CD4-positive, alpha-beta T cell (primary cell): Measurements from ENCODE around the gene KRTAP12-3. TPM values are rescaled to one million over a fixed set of nuclear protein-coding genes. Genes with fewer than 3 reads are reported as not detected.
A peak's percentile ranks its signal among the peaks of the same experiment; 100 is the strongest.

Experiments
- ATAC-seq: fragments of 200-7000 bp; cut with Tn5 transposase; one replicate; pipeline ENCODE4 v1.10.0; 2022; ENCODE audit warnings: mild to moderate bottlenecking; ENCODE audit not compliant: poor library complexity
- CTCF ChIA-PET: fragments of 350-600 bp; sonication (Branson Sonifier 250); formaldehyde crosslinking; loops from one replicate; lab custom pipeline; 2021; ENCODE audit warnings: antibody characterized with exemption, inconsistent platforms; lab: Charles Lee
- POLR2A ChIA-PET: fragments of 350-600 bp; sonication (Branson Sonifier 250); formaldehyde crosslinking; loops from one replicate; lab custom pipeline; 2021; ENCODE audit warnings: antibody characterized with exemption, inconsistent platforms; lab: Charles Lee
- DNase-seq, 14 experiments: peaks; one replicate each; pipeline ENCODE4 v3.0.0-alpha.2; 2013 to 2020; ENCODE audit warnings: mixed read lengths in 2 of 14
- H3K27ac ChIP-seq, 2 donors: one replicate each; pipeline versions ENCODE4 v1.5.1 to v1.7.0; 2013; ENCODE audit warnings: low read length in 2 of 2, low read depth in 1 of 2, mild to moderate bottlenecking in 1 of 2
- H3K27me3 ChIP-seq, 2 experiments: 1 replicate in 1 of 2; 2 replicates in 1 of 2; pipeline versions ENCODE4 v1.6.1 to v1.7.0; 2013; ENCODE audit warnings: low read length in 2 of 2, control low read depth in 1 of 2, mild to moderate bottlenecking in 1 of 2, moderate library complexity in 1 of 2; ENCODE audit not compliant: insufficient read depth in 2 of 2, control insufficient read depth in 1 of 2
- H3K36me3 ChIP-seq: one replicate; pipeline ENCODE4 v1.6.1; 2013; ENCODE audit warnings: low read length, control low read depth; ENCODE audit not compliant: insufficient read depth
- H3K4me1 ChIP-seq: one replicate; pipeline ENCODE4 v1.6.1; 2013; ENCODE audit warnings: low read length, control low read depth; ENCODE audit not compliant: insufficient read depth
- H3K4me3 ChIP-seq: one replicate; pipeline ENCODE4 v1.5.1; 2013; ENCODE audit warnings: mild to moderate bottlenecking, low read length, moderate library complexity
- H3K9me3 ChIP-seq, 2 experiments: 1 replicate in 1 of 2; 2 replicates in 1 of 2; pipeline versions ENCODE4 v1.6.1 to v1.7.0; 2013; ENCODE audit warnings: low read length in 2 of 2, mild to moderate bottlenecking in 2 of 2, control low read depth in 1 of 2, moderate library complexity in 1 of 2; ENCODE audit not compliant: control insufficient read depth in 1 of 2, insufficient read depth in 1 of 2
- H3K27ac Mint-ChIP-seq: one replicate; pipeline ENCODE4 v1.8.0; 2020; ENCODE audit warnings: mixed read lengths
- H3K27me3 Mint-ChIP-seq: one replicate; pipeline ENCODE4 v1.8.0; 2021; ENCODE audit warnings: mixed read lengths
- H3K36me3 Mint-ChIP-seq: one replicate; pipeline ENCODE4 v1.8.0; 2021; ENCODE audit warnings: low read depth, mixed read lengths
- H3K4me1 Mint-ChIP-seq: one replicate; pipeline ENCODE4 v1.8.0; 2021; ENCODE audit warnings: low read depth, mixed read lengths
- H3K4me3 Mint-ChIP-seq: one replicate; pipeline ENCODE4 v1.8.0; 2020; ENCODE audit warnings: mild to moderate bottlenecking, mixed read lengths
- H3K9me3 Mint-ChIP-seq: one replicate; pipeline ENCODE4 v1.8.0; 2020; ENCODE audit warnings: mixed read lengths
- CTCF ChIP-seq: fragments of 200-600 bp; IDR thresholded peaks from one replicate; pipeline ENCODE4 v1.8.0; 2022; ENCODE audit warnings: antibody characterized with exemption, mild to moderate bottlenecking
- intact Hi-C, 2 experiments: fragments of 100-400 bp; cut with DNase I in 1 of 2; cut with micrococcal nuclease in 1 of 2; formaldehyde crosslinking; loops; one replicate each; pipeline versions ENCODE4 v1.15.1 to v1.9.0; 2023 to 2025; cut with DNase I, micrococcal nuclease
- total RNA-seq, 174 experiments: library from RNA in 2 of 174; stranded (reverse) in 2 of 174; gene quantifications; one replicate each; pipeline ENCODE4 v1.2.3 and lab custom pipeline; 2021 to 2026

The KRTAP12-3 gene
- total RNA-seq, 2 experiments from 2014 or later = not detected

DNA sequence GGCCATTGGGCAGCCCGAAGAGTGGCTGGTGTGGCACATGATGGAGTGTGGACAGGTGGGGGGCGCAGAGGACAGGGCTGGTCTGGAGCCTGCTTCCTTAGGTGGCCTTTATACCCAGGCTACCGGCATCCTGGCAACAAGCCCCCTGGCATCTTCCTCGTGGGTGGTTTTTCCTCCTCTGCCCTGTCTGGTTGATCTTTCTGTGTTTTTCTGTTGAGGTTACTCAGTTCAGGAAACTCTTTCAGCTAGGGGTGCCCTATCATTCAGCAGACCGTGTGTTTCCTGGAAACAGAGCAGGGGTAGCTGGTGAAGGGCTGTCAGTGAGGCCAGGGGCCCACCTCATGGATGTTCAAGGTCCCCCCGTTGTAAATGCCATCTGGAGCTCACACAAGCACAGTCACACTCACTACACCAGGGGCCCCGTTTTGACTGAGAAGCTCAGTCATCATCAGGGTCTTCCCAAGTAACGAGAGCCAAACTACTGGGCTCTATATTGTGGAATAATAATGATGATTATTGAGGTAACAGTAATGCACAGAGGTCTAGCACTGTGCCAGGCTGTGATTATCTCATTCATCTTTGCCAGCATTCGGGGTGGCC, 3.1 kb upstream of the KRTAP12-3 start, which contains the start of gene KRTAP12-4:
Gene KRTAP12-4 (minus strand): TSS at position 84 of the 600 bp plus-strand sequence. CDS start 45 bp downstream, at position 39.
- peaks cover 55% of the 10 kb centered on the region for H3K4me1 Mint-ChIP-seq
- Histone ChIP-seq H3K27me3 (no peaks in the 10 kb centered on the region), H3K36me3 (no peaks in the 10 kb centered on the region), H3K9me3 (peaks cover 14 to 39% of the 10 kb centered on the region in 2 experiments), H3K4me3 (no peak within 1 kb of the TSS), H3K27ac (peak within 1 kb of the TSS; percentile 15 to 61), H3K4me1 (peaks cover 61% of the 10 kb centered on the region)
- ChIA-PET POLR2A (no interaction called here), CTCF (no interaction called here)
- H3K9me3 Mint-ChIP-seq = peaks cover 16% of the 10 kb centered on the region
- TF ChIP-seq CTCF = no peak
- peak within 1 kb of the TSS; percentile 71 for H3K4me3 Mint-ChIP-seq
- peak in 3 of 14 experiments; percentile 21 to 50 (median 39) for DNase-seq
- H3K27me3 Mint-ChIP-seq = no peaks in the 10 kb centered on the region
- peaks cover 42% of the 10 kb centered on the region for H3K36me3 Mint-ChIP-seq
- no peak for ATAC-seq
- intact Hi-C loops = loop anchor here (5.0 kb wide), 2 partner anchors 37 to 107 kb away; no protein-coding TSS in a partner anchor
- peak within 1 kb of the TSS; percentile 88 for H3K27ac Mint-ChIP-seq

DNA sequence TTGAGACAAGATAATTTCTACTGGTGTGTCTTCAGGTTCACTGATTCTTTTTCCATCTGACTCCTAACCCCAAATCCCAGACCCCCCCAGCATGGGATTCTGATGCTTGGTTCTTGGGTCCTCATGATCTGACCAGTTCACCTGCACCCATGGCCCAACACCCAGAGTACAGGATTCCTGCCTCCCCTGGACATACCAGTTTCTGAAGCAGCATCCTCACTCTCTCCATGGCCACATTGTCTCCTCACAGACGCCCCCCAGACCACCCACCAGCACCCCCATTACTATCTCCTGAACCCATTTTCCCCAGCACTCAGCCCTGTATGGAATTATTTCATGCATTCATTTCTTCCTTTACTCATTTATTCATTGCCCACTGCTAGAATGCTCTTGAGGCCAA, 864 bp upstream of the KRTAP12-3 start:
- Mint-ChIP-seq H3K9me3 (peaks cover 20% of the 10 kb centered on the region), H3K4me1 (peaks cover 61% of the 10 kb centered on the region), H3K27ac (peak overlapping the region; percentile 92), H3K4me3 (peak overlapping the region; percentile 43), H3K27me3 (no peaks in the 10 kb centered on the region), H3K36me3 (peaks cover 42% of the 10 kb centered on the region)
- TF ChIP-seq CTCF = no peak
- Histone ChIP-seq H3K36me3 (no peaks in the 10 kb centered on the region), H3K4me1 (peaks cover 61% of the 10 kb centered on the region), H3K9me3 (peaks cover 14 to 39% of the 10 kb centered on the region in 2 experiments), H3K27ac (peak overlapping the region; percentile 31 to 55), H3K4me3 (peak overlapping the region; percentile 8), H3K27me3 (no peaks in the 10 kb centered on the region)
- ATAC-seq = no peak
- CTCF ChIA-PET = no interaction called here
- DNase-seq = no peak
- intact Hi-C loops = loop anchor here in 1 of 2 experiments (2.0 to 5.0 kb wide), 3 partner anchors 36 to 110 kb away; no protein-coding TSS in a partner anchor
- POLR2A ChIA-PET = interaction anchor here (0.6 to 2.1 kb wide), 18 partner anchors 10 to 146 kb away, joined by 3 to 40 read pairs (median 4); partner anchors contain the start of genes KRTAP12-2 and TSPEAR

GRCh38 chr21:44658541-44658910, 794 bp downstream of the KRTAP12-3 start:
- H3K27me3 ChIP-seq = no peaks in the 10 kb centered on the region
- H3K27ac ChIP-seq = peak overlapping the region; percentile 73 to 75
- CTCF ChIA-PET = interaction anchor here (0.9 kb wide), 1 partner anchor 60 kb away, joined by 3 read pairs; no protein-coding TSS in a partner anchor
- no peaks in the 10 kb centered on the region for H3K36me3 ChIP-seq
- H3K4me1 ChIP-seq = peaks cover 58% of the 10 kb centered on the region
- Mint-ChIP-seq H3K9me3 (peaks cover 25% of the 10 kb centered on the region), H3K27ac (peak overlapping the region; percentile 92), H3K4me1 (peaks cover 57% of the 10 kb centered on the region), H3K36me3 (peaks cover 41% of the 10 kb centered on the region), H3K4me3 (peak overlapping the region; percentile 43), H3K27me3 (no peaks in the 10 kb centered on the region)
- POLR2A ChIA-PET = interaction anchor here (1.2 to 2.1 kb wide), 7 partner anchors 9 to 215 kb away, joined by 4 to 40 read pairs (median 9); partner anchors contain the start of genes KRTAP12-2, PTTG1IP and TSPEAR
- no peak for TF ChIP-seq CTCF
- H3K4me3 ChIP-seq = no peak overlapping the region
- intact Hi-C loops = loop anchor here in 1 of 2 experiments (5.0 kb wide), 1 partner anchor 111 kb away; no protein-coding TSS in a partner anchor
- ATAC-seq = no peak
- DNase-seq = peak in 1 of 14 experiments; percentile 7
- peaks cover 14 to 33% of the 10 kb centered on the region in 2 experiments for H3K9me3 ChIP-seq
